ENCODE data around the gene FBXO17. TPM values are rescaled to one million over a fixed set of nuclear protein-coding genes. Genes with fewer than 3 reads are reported as not detected.

FBXO17 gene
- total and polyA plus RNA-seq, 2 of the 13 experiments (the other 11 are each of a cell fraction or from before 2014, with no cell fraction given) = 22.1 to 58.7 TPM

DNA sequence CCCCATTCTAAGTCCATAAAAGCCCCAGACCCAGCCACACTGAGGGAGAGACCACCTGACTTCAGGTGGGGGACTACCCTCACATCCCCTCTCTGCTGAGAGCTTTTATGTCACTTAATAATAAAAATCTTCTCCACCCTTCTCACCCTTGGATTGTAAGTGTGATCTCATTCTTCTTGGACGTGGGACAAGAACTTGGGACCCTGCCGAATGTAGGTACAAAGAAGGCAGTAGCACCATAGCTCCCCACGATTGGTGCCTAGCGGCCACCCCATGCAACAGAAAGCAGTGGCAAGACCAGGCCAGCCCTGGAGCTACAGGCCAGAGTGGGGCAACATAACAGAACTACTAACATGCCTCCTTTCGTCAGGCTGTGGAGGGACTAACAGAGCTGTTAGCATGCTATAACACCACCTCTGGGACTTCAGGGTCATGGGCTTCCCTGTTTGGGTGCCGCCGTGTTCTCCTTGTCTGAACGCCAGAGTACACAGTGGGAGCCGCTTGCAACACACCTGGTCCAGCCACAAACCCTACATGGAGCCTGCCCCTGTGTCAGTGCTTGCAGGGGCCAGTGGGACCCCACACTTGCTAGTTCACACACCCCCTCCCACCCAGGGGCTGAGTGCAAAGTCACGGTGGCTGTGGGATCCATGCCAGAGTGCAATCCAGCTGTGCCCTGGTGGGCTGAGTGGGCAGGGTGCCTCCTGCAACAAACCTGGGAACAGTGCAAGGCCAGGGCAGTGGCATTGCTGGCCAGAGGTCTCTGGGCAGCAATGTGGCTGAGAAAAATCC, 5.2 kb upstream of the FBXO17 start (continued):
- TF ChIP-seq ZNF567 (CRISPR knock-in tag; IDR thresholded peaks at IDR 0.05; ENCODE audit: borderline replicate concordance) = 0 out of 2 replicates have a peak, but pooled peaks have one; percentile 51
- TF ChIP-seq YY1 (IDR thresholded peaks at IDR 0.05; ENCODE audit: insufficient read depth, insufficient replicate concordance, low read depth, low read length) = no peak
- TF ChIP-seq, protein P1, sequence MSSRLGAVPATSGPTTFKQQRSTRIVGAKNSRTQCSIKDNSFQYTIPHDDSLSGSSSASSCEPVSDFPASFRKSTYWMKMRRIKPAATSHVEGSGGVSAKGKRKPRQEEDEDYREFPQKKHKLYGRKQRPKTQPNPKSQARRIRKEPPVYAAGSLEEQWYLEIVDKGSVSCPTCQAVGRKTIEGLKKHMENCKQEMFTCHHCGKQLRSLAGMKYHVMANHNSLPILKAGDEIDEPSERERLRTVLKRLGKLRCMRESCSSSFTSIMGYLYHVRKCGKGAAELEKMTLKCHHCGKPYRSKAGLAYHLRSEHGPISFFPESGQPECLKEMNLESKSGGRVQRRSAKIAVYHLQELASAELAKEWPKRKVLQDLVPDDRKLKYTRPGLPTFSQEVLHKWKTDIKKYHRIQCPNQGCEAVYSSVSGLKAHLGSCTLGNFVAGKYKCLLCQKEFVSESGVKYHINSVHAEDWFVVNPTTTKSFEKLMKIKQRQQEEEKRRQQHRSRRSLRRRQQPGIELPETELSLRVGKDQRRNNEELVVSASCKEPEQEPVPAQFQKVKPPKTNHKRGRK (CRISPR knock-in tag; IDR thresholded peaks at IDR 0.05) = peak; percentile 72; the same call in 1 of the 2 replicates
- TF ChIP-seq, protein P2, sequence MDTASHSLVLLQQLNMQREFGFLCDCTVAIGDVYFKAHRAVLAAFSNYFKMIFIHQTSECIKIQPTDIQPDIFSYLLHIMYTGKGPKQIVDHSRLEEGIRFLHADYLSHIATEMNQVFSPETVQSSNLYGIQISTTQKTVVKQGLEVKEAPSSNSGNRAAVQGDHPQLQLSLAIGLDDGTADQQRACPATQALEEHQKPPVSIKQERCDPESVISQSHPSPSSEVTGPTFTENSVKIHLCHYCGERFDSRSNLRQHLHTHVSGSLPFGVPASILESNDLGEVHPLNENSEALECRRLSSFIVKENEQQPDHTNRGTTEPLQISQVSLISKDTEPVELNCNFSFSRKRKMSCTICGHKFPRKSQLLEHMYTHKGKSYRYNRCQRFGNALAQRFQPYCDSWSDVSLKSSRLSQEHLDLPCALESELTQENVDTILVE (CRISPR knock-in tag; IDR thresholded peaks at IDR 0.05) = peak; percentile 31; the same call in 1 of the 2 replicates
- no peak for TF ChIP-seq ZNF790 (CRISPR knock-in tag; IDR thresholded peaks at IDR 0.05; ENCODE audit: borderline replicate concordance)
- TF ChIP-seq BRD4 (CRISPR knock-in tag; IDR thresholded peaks at IDR 0.05) = peak; percentile 50; the same call in 1 of the 2 replicates
- no peak for TF ChIP-seq NONO (IDR thresholded peaks at IDR 0.05)
- 0 out of 2 replicates have a peak, but pooled peaks have one; percentile 23 for TF ChIP-seq NONO (CRISPR knock-in tag; conservative IDR thresholded peaks at IDR 0.05)
- TF ChIP-seq, protein P3, sequence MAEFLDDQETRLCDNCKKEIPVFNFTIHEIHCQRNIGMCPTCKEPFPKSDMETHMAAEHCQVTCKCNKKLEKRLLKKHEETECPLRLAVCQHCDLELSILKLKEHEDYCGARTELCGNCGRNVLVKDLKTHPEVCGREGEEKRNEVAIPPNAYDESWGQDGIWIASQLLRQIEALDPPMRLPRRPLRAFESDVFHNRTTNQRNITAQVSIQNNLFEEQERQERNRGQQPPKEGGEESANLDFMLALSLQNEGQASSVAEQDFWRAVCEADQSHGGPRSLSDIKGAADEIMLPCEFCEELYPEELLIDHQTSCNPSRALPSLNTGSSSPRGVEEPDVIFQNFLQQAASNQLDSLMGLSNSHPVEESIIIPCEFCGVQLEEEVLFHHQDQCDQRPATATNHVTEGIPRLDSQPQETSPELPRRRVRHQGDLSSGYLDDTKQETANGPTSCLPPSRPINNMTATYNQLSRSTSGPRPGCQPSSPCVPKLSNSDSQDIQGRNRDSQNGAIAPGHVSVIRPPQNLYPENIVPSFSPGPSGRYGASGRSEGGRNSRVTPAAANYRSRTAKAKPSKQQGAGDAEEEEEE (CRISPR knock-in tag; IDR thresholded peaks at IDR 0.05; ENCODE audit: borderline replicate concordance) = no peak
- TF ChIP-seq, protein P4, sequence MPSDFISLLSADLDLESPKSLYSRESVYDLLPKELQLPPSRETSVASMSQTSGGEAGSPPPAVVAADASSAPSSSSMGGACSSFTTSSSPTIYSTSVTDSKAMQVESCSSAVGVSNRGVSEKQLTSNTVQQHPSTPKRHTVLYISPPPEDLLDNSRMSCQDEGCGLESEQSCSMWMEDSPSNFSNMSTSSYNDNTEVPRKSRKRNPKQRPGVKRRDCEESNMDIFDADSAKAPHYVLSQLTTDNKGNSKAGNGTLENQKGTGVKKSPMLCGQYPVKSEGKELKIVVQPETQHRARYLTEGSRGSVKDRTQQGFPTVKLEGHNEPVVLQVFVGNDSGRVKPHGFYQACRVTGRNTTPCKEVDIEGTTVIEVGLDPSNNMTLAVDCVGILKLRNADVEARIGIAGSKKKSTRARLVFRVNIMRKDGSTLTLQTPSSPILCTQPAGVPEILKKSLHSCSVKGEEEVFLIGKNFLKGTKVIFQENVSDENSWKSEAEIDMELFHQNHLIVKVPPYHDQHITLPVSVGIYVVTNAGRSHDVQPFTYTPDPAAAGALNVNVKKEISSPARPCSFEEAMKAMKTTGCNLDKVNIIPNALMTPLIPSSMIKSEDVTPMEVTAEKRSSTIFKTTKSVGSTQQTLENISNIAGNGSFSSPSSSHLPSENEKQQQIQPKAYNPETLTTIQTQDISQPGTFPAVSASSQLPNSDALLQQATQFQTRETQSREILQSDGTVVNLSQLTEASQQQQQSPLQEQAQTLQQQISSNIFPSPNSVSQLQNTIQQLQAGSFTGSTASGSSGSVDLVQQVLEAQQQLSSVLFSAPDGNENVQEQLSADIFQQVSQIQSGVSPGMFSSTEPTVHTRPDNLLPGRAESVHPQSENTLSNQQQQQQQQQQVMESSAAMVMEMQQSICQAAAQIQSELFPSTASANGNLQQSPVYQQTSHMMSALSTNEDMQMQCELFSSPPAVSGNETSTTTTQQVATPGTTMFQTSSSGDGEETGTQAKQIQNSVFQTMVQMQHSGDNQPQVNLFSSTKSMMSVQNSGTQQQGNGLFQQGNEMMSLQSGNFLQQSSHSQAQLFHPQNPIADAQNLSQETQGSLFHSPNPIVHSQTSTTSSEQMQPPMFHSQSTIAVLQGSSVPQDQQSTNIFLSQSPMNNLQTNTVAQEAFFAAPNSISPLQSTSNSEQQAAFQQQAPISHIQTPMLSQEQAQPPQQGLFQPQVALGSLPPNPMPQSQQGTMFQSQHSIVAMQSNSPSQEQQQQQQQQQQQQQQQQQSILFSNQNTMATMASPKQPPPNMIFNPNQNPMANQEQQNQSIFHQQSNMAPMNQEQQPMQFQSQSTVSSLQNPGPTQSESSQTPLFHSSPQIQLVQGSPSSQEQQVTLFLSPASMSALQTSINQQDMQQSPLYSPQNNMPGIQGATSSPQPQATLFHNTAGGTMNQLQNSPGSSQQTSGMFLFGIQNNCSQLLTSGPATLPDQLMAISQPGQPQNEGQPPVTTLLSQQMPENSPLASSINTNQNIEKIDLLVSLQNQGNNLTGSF (CRISPR knock-in tag; IDR thresholded peaks at IDR 0.05) = 0 out of 2 replicates have a peak, but pooled peaks have one; percentile 56
- TF ChIP-seq ZNF883 (CRISPR knock-in tag; IDR thresholded peaks at IDR 0.05; ENCODE audit: not compliant biosample characterization) = peak; percentile 43
- TF ChIP-seq, protein P5, sequence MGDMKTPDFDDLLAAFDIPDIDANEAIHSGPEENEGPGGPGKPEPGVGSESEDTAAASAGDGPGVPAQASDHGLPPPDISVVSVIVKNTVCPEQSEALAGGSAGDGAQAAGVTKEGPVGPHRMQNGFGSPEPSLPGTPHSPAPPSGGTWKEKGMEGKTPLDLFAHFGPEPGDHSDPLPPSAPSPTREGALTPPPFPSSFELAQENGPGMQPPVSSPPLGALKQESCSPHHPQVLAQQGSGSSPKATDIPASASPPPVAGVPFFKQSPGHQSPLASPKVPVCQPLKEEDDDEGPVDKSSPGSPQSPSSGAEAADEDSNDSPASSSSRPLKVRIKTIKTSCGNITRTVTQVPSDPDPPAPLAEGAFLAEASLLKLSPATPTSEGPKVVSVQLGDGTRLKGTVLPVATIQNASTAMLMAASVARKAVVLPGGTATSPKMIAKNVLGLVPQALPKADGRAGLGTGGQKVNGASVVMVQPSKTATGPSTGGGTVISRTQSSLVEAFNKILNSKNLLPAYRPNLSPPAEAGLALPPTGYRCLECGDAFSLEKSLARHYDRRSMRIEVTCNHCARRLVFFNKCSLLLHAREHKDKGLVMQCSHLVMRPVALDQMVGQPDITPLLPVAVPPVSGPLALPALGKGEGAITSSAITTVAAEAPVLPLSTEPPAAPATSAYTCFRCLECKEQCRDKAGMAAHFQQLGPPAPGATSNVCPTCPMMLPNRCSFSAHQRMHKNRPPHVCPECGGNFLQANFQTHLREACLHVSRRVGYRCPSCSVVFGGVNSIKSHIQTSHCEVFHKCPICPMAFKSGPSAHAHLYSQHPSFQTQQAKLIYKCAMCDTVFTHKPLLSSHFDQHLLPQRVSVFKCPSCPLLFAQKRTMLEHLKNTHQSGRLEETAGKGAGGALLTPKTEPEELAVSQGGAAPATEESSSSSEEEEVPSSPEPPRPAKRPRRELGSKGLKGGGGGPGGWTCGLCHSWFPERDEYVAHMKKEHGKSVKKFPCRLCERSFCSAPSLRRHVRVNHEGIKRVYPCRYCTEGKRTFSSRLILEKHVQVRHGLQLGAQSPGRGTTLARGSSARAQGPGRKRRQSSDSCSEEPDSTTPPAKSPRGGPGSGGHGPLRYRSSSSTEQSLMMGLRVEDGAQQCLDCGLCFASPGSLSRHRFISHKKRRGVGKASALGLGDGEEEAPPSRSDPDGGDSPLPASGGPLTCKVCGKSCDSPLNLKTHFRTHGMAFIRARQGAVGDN (CRISPR knock-in tag; IDR thresholded peaks at IDR 0.05) = peak; percentile 67
- TF ChIP-seq CEBPB (IDR thresholded peaks at IDR 0.05; ENCODE audit: borderline replicate concordance, low read depth, low read length) = peak; percentile 77; the same call in 1 of the 2 replicates
